HG02938 (cell line): Measurements from ENCODE around the gene HLA-F.

Experiments used
- ATAC-seq: cut with Tn5 transposase; IDR thresholded peaks from one replicate; pipeline ENCODE4 v1.9.1; 2021; ENCODE audit warnings: mild to moderate bottlenecking, moderate library complexity; ENCODE audit not compliant: unreplicated experiment

Gene HLA-F

GRCh38 chr6:29723666-29724588 lies 693 bp downstream of the HLA-F start:
- ATAC-seq: peak; percentile 36

DNA sequence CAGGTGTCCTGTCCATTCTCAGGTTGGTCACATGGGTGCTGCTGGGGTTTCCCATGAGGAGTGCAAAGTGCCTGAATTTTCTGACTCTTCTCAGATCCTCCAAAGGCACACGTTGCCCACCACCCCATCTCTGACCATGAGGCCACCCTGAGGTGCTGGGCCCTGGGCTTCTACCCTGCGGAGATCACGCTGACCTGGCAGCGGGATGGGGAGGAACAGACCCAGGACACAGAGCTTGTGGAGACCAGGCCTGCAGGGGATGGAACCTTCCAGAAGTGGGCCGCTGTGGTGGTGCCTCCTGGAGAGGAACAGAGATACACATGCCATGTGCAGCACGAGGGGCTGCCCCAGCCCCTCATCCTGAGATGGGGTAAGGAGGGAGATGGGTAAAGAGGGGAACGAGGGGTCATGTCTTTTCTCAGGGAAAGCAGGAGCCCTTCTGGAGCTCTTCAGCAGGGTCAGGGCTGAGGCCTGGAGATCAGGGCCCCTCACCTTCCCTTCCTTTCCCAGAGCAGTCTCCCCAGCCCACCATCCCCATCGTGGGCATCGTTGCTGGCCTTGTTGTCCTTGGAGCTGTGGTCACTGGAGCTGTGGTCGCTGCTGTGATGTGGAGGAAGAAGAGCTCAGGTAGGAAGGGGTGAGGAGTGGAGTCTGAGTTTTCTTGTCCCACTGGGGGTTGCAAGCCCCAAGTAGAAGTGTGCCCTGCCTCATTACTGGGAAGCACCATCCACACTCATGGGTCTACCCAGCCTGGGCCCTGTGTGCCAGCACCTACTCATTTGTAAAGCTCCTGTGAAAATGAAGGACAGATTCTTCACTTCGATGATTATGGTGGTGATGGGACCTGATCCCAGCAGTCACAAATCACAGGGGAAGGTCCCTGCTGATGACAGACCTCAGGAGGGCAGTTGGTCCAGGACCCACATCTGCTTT lies 2.0 kb downstream of the HLA-F start:
- ATAC-seq: no peak

- no peak for ATAC-seq
Measured at GRCh38 chr6:29726001-29726400, 2.8 kb downstream of the HLA-F start.

- no peak for ATAC-seq
Measured at GRCh38 chr6:29726571-29727194, 3.4 kb downstream of the HLA-F start.

- ATAC-seq: no peak
Measured at GRCh38 chr6:29727637-29728036, 4.4 kb downstream of the HLA-F start.

DNA sequence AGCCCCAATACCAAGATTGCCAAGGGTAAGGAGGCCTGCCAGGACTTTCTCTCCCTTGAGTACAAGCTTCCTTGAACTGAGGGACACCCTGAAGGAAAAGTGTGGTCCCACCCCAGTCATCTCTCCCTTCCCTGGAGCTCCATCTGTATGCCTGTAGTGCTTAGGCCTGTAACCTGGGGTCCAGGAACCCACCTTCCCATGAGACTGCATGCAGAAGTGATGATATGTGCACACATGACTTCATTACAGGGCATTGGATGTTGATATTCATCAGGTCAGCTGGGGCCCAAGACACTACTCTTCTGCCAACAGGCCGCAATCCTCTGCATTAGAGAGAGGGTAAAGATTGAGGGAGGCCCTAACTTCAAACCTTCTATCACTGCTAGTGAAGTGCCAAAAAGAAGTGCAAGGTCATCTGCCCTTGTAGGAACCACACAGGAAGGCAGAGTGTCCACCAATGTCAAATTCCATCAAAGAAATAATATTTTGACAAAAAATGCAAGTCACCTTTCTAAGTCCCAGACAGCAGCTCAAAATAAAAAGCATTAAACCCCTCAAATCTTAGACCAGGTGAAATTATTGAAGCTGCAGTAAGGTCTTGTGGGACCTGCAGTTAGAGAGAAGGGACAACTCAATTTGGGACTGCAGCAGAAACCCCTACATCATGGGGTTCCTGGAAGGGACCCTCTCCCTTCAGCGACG lies 5.1 kb downstream of the HLA-F start:
- ATAC-seq: no peak

- no peak for ATAC-seq
Measured at GRCh38 chr6:29728875-29729270, 5.6 kb downstream of the HLA-F start.

DNA sequence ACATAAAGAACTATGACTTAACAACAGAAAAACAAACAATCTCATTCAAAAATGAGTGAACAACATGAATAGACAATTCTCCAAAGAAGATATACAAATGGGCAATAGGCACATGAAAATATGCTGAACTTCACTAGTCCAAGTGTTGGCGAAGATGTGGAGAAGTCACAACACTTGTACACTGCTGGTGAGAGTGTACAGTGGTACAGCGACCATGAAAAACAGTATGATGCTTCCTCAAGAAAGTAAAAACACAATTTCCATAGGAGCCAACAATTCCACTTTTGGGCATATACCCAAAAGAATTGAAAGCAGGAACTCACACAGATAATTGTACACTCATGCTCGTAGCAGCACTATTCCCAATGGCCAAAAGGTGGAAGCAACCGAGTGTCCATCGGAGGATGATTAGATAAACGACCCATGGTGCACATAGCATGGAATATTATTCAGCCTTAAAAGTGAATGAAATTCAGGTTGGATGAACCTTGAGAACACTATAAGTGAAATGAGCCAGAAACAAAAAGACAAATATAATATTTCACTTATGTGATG lies 6.6 kb downstream of the HLA-F start:
- no peak for ATAC-seq

- ATAC-seq: no peak
Measured at GRCh38 chr6:29730575-29731126, 7.4 kb downstream of the HLA-F start.

DNA sequence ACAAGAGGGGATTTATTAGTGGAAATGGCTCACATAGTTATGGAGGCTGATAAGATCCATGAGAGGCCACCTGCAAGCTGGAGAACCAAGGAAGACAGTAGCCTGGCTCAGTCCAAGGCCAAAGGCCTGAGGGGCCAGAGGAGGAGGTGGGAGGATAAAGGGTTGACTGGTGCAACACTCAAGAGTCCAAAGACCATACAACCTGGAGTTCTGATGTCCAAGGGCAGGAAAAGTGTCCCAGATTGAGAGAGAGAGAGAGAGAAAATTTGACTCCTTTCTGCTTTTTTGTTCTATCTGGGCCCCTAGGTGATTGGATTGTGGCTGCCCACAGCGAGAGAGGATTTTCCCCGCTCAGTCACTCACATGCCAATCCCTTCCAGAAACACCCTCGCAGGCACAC lies 8.0 kb downstream of the HLA-F start:
- ATAC-seq: no peak

DNA sequence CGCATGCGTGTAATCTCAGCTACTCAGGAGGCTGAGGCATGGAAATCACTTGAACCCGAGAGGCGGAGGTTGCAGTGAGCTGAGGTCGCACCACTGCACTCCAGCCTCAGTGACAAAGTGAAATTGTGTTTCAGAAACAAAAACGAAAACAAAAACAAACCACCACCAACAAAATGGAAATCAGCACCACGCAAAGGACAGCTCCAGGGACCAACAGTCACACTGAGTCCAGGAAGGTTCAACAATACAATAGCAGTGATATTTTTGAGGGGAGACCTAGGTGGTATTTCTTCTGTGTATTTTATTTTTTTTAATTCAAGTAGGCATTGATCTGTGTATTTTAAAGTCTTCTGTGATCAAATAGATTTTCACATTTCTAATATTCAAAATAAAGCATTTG lies 9.8 kb downstream of the HLA-F start:
- ATAC-seq: no peak

DNA sequence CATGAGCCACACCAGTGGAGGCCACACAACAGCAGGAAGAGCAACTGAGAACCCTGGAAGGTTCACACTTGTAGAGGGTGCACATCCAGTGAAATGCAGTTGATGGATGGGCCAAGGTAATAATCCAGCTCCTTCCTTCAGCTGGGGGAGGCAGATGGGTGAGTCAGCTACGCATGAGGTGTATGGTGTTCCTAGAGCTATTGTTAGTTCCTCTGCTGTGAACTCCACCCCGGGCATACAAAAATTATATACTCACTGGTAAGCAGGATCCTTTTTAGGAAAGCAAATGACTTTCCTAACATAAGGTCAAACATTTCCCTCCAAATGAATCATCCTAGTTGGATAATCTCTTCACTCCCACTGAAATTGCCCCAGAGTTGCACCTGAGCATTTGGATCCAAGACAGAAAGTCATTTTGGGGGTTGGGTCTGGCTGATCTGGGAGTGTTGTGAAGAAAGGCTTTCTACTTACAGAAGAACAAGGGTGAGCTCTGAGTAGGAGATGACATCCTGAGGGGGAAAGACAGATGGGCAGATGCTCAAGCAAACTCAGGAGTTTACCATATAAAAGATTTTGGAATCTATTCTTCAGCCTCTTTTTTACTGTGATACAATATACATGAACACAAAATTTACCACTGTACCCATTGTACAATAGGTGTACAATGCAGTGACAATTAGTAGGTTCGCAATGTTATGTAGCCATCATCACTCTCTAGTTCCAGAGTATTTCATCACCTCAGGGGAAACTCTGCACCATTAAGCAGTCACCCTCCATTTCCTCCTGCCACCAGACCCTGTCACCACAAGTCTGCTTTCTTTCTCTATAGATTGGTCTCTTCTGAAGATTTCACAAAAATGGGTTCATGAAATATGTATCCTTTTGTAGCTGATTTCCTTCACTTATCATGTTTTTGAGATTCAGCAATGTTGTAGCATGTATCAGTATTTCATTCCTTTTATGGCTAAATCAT lies 11.1 kb downstream of the HLA-F start:
- ATAC-seq: no peak

DNA sequence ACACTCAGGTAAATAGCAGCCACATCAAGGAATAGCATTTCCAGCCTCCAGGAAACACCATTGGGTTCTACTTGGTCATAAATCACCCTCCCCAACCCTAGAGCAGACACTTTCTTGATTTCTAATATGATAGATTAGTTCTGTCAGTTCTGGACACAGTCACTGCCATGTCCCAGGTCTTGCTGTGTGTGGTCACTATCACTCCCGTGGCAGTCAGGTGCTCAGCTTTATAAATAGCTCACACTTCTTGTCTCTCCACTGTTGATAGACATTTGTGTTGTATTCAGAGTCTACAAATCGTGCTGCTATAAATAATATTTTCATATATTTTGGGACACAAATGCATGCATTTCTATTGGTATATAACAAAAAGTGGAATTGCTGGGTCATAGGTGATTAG lies 13.3 kb downstream of the HLA-F start:
- no peak for ATAC-seq

- no peak for ATAC-seq
Measured at GRCh38 chr6:29737707-29738630, 14.7 kb downstream of the HLA-F start.

- ATAC-seq: no peak
Measured at GRCh38 chr6:29739136-29739881, 16.1 kb downstream of the HLA-F start.

GRCh38 chr6:29739882-29740261 lies 16.6 kb downstream of the HLA-F start:
- ATAC-seq: no peak

- ATAC-seq: no peak
Measured at GRCh38 chr6:29741592-29741991, 18.4 kb downstream of the HLA-F start.
